GM21367 (cell line): ENCODE data around the gene GPR32.
"Not testable (repeated sequence)": the region's sequence is repeated elsewhere in the genome, so short reads cannot be mapped to it uniquely, and the experiment has no call there.

Source experiments
- ATAC-seq: cut with Tn5 transposase; IDR thresholded peaks from one replicate; pipeline ENCODE4 v1.9.1; 2021; ENCODE audit not compliant: unreplicated experiment

The GPR32 gene

DNA sequence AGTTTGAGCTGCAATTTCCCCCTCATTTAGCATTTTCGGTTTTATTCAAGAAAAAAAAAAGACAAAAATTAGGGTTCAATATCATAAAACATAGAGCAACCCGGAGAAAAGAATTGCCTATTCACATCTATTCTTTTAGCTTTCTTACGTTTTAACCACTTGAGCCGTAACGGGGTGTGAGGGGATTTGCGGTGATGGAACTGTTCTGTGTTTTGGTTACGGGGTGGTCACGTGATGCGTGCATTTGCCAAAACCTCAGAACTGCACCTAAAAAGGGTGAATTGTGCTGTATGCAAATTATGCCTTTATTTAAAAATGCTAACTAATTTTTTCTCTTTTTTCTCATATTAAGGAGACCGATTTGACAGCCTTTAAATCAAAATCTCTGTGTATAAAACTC lies 25.0 kb upstream of the GPR32 start:
- ATAC-seq: no peak

DNA sequence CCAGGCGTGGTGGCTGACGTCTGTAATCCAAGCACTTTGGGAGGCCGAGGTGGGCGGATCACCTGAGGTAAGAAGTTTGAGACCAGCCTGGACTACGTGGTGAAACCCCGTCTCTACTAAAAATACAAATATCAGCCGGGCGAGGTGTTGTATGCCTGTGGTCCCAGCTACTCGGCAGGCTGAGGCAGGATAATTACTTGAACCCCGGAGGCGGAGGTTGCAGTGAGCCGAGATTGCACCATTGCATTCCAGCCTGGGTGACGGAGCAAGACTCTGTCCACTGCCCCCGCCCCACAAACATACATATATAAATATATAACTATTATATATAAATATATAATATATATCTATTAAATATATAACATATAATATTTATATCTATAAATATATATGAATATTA lies 23.1 kb upstream of the GPR32 start:
- not testable (repeated sequence) for ATAC-seq

DNA sequence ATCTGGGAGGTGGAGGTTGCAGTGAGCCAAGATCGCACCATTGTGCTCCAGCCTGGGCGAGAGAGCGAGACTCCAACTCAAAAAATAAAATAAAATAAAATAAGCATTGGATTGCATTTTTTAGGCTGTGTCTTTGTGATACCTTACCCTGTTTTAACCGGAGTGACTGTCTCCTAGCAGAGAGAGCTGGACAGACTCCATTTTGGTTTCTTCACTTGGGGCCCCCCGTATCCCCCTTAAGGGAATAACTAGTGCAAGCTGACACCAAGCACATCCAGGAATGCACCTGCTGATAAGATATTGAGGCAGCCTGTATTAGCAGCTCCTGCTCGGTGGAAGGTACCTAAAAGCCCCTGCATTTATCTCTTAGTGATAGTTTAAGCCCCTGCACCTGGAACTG lies 20.8 kb upstream of the GPR32 start:
- ATAC-seq: no peak

DNA sequence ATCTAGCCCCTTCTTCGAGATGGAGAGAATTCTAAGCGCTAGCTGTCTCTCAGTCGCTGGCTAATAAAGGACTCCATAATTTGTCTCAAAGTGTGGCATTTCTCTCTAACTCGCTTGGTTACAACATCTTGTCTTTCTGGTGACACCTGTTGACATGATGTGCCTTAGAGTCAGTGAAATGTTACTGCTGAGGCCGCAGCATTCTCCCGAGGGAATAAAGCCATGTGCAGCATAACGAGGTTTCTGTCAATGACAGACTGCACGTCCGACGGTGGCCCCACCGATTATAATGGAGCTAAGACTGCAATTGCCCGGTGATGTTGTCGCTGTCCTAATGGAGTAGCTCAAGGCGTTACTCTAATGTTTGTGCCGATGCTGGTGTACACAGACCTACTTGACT lies 20.3 kb upstream of the GPR32 start:
- ATAC-seq: no peak

DNA sequence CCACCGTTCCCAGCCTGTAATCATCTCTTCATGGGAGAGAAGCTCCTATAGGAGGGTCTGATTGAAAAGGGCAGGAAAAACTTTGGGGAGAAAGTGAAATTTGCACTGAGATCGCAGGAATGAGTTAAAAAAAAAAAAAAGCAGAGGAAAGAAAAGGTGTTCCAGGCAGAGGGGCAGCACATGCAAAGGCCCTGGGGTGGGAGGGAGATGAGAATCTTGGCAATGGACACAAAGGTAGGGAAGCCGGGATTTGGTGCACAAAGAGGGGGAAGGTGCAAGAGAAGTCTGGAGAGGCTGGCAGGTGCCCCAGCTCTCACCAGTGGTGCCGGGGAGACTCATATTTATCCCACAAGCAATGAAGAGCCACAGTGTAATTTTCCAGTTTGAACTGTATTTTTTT lies 16.4 kb upstream of the GPR32 start:
- no peak for ATAC-seq

DNA sequence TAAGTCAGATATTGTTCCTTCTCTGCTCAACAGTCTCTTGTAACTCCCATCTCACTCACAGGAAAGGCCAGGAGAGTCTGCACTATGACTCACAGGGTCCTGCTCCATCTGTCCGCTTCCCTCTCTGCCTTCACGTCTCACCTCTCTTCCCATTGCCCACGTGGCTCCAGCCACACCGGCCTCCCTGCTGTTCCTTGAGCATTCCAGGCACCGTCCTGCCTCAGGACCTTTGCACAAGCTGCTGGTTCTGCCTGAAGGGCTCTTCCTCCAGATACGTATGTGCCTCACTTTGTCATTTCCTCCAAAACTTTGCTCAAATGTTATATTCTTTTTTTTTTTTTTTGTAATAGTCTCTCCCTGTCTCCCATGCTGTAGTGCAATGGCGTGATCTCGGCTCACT lies 14.0 kb upstream of the GPR32 start:
- not testable (repeated sequence) for ATAC-seq

DNA sequence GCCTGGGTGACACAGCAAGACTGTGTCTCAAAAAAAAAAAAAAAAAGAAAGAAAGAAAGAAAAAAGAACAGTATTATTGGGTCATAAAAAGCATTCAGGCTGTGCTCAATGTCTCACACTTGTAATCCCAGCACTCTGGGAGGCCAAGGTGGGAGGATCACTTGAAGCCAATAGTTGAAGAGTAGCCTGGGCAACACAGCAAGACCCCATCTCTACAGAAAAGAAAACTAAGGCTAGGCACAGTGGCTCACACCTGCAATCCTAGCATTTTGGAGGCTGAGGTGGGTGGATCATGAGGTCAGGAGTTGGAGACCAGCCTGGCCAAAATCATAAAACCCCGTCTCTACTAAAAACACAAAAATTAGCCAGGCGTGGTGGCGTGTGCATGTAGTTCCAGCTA lies 12.6 kb upstream of the GPR32 start:
- ATAC-seq: not testable (repeated sequence)

DNA sequence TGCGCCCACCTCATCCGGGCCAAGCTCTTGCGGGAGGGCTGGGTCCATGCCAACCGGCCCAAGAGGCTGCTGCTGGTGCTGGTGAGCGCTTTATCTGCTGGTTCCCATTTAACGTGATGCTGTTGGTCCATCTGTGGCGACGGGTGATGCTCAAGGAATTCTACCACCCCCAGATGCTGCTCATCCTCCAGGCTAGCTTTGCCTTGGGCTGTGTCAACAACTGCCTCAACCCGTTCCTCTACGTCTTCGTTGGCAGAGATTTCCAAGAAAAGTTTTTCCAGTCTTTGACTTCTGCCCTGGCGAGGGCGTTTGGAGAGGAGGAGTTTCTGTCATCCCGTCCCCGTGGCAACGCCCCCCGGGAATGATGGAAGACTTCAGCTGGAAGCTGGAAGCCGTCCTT lies 11.2 kb upstream of the GPR32 start:
- not testable (repeated sequence) for ATAC-seq

DNA sequence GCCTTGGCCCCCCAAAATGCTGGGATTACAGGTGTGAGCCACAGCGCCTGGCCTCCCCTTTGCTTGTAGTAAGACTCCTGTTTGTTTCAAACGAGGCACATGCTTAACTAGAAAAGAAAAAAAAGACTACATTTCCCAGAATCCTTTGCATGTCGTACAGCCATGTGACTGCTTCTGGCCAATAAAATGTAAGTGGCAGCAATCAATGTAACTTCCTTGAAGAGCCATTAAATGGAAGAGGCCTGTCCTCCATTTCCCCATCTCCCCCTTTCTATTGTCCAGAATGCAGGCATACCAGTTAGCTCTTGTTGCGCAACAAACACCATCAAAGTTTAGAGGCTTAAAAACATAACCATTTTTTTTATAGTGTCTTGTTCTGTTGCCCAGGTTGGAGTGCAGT lies 10.4 kb upstream of the GPR32 start:
- no peak for ATAC-seq

DNA sequence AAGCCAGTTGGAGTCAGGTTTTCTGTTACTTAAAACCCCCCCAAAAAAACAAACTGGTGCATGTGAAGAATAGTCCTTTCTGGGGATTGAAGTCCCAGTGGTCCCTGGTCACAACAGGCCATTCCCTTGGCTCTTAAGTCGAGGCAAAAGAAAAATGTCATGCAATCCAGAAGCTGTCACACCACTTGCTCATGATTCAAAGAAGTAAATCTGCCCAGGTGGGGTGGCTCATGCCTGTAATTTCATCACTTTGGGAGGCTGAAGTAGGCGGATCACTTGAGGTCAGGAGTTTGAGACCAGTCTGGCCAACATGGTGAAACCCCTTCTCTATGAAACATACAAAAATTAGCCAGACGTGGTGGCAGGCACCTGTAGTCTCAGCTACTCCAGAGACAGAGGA lies 8.8 kb upstream of the GPR32 start:
- not testable (repeated sequence) for ATAC-seq

DNA sequence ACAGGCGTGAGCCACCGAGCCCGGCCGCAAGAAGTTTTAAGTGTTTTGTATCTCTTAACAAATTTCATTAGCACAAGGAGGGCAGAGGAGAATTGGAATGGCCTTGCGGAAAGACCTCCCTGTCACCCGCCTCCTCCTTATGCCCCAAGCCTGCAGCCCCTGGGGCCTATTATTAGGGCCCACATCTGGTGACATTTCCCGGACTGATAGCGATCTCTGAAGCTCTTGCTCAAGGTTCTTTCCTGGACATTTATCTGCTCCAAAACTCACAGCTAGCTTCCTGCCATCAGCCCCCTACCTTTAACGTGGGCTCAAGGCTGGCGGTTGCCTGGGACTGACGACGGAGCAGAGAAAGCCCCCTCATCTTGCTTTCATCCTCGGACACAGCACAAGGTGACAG lies 6.7 kb upstream of the GPR32 start:
- ATAC-seq: not testable (repeated sequence)

DNA sequence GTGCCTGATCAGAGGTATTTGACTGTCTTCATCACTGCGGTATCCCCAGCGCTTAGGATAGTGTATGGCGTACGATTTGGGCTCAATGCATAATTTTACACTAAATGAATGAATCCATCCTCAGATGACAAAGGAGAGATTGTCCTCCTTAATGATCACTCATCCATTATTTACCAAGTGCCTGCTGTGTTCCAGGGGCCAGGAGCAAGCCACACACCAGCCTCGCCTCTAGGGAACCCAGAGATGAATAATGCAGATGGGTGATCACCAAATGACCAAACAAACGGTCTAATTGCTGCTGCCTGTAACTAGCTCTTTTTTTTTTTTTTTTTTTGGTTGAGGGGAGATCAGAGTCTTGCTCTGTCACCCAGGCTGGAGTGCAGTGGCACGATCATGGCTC lies 5.9 kb upstream of the GPR32 start:
- no peak for ATAC-seq

DNA sequence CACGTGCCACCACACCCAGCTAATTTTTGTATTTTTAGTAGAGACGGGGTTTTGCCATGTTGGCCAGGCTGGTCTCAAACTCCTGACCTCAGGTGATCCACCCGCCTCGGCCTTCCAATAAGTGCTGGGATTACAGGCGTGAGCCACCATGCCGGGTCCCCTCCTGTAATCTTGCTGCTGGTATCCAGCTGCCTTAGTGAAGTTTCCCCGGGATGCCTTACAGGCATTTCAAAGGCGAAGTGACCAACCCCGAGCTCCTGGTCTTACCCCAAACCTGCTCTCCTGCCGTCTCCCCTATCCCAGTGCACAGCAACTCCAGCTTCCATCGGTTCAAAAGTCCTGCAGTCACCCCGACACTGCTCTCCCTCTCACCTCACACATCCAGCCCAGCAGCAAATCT lies 3.5 kb upstream of the GPR32 start:
- not testable (repeated sequence) for ATAC-seq

DNA sequence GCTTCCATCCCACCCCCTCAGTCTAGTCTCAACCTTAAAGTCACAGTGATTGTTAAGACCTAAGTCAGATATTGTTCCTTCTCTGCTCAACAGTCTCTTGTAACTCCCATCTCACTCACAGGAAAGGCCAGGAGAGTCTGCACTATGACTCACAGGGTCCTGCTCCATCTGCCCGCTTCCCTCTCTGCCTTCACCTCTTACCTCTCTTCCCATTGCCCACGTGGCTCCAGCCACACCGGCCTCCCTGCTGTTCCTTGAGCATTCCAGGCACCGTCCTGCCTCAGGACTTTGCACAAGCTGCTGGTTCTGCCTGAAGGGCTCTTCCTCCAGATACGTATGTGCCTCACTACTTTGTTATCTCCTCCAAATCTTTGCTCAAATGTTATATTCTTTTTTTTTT lies 3.0 kb upstream of the GPR32 start:
- ATAC-seq: not testable (repeated sequence)

DNA sequence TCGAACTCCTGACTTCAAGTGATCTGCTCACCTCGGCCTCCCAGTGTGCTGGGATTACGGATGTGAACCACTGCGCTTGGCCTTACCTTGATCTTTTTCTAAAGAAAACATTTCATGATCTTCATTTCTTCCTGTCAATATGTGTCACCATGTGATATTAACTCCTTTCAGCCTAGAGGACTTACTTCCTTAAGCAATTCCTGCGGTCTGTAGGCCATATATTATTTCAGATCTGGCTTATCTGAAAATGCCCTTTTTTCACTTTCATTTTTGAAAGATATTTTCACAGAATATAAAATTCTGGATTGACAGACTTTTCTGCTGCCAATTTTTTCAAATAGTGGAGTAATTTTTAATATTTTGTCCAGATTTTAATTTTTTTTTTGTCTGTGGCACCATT lies 2.0 kb upstream of the GPR32 start:
- no peak for ATAC-seq

DNA sequence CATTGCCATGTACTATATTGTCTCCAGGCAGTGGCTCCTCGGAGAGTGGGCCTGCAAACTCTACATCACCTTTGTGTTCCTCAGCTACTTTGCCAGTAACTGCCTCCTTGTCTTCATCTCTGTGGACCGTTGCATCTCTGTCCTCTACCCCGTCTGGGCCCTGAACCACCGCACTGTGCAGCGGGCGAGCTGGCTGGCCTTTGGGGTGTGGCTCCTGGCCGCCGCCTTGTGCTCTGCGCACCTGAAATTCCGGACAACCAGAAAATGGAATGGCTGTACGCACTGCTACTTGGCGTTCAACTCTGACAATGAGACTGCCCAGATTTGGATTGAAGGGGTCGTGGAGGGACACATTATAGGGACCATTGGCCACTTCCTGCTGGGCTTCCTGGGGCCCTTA lies 624 bp downstream of the GPR32 start:
- no peak for ATAC-seq

DNA sequence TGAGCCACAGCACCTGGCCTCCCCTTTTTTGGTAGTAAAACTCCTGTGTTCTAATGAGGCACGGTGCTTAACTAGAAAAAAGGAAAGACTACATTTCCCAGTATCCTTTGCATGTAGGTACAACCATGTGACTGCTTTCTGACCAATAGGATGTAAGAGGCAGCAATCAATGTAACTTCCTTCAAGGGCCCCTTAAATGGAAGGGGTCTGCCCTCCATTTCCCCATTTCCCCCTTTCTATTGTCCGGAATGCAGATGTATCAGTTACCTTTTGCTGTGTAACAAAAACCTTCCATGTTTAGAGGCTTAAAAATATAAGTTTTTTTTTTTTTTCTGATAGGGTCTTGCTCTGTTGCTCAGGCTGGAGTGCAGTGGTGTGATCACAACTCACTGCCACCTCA lies 2.2 kb downstream of the GPR32 start:
- no peak for ATAC-seq

DNA sequence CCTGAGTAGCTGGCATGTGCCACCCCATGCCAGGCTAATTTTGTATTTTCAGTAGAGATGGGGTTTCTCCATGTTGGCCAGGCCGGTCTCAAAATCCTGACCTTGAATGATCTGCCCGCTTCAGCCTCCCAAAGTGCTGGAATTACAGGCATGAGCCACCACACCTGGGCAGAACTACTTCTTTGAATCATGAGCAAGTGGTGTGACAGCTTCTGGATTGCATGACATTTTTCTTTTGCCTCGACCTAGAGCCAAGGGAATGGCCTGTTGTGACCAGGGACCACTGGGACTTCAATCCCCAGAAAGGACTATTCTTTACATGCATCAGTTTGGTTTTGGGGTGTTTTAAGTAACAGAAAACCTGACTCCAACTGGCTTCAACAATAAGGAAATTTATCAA lies 2.6 kb downstream of the GPR32 start:
- ATAC-seq: not testable (repeated sequence)

DNA sequence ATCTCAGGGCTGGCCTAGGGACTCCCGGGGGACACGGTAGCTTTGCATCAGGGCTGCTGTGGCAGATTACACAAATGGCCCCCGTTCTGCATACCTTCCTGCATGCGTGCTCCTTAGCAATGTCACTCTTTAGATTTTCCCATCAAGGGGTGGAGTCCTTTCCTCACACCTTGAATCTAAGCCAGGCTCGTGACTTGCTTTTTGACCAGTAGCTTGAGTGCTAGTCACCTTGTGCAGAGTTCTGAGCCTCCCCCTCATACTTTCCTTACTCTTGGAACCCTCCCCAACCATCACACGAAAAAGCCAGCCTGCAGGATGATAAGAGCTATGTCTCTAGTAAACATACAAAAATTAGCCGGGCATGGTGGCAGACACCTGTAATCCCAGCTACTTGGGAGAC lies 3.2 kb downstream of the GPR32 start:
- ATAC-seq: not testable (repeated sequence)

DNA sequence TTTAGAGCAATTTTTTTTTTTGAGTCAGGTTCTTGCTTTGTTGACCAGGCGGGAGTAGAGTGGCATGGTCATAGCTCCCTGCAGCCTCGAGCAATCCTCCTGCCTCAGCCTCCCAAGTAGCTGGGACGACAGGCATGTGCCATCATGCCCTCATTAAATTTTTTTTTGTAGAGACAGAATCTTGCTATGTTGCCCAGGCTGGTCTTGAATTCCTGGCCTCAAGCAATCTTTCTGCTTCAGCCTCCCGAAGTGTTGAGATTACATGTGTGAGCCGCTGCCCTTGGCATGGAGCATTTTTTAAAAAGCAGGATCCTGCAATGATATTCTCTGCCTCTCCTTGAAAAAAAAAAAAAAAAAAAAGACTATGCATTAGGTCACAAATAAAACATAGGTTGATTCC lies 5.9 kb downstream of the GPR32 start:
- no peak for ATAC-seq

DNA sequence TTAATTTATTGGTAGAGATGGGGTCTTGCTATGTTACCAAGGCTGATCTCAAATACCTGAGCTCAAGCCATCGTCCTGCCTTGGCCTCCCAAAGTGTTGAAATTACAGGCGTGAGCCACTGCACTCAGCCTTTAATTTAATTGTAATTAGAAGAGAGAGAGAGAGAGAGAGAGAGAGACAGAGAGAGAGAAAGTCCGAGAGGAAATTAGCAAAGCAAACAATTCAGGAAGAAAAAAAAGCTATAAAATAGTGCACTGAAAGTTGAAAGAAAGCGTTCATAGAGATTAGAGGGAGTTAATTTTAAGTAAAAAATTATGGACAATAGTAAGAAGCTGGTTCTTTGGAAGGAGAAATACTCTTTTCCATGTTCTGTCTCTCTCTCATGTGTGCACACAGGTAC lies 7.0 kb downstream of the GPR32 start:
- no peak for ATAC-seq

DNA sequence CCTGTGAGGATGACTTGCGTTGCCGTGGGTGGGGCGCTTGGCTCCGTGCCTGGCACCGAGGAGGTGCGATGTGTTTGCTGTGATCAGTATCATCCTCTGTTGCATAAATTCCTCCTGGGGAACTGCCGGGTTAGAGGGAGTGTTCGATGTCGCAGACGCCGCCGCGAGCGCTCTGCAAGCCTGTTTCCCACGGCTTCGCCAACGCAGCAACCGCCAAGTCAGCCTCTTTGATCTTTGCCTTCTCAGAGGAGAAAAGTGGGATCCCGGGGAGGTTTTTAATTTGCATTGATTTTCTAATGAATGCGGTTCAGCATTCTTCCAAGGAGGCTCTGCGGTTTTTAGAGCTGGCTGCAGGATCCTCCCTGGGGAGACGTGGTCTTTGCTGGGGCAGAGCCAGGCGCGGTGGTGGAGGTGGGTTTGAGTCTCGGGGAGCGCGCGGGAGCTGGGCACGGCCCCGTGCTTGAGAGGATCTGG lies 7.6 kb downstream of the GPR32 start:
- ATAC-seq: no peak

DNA sequence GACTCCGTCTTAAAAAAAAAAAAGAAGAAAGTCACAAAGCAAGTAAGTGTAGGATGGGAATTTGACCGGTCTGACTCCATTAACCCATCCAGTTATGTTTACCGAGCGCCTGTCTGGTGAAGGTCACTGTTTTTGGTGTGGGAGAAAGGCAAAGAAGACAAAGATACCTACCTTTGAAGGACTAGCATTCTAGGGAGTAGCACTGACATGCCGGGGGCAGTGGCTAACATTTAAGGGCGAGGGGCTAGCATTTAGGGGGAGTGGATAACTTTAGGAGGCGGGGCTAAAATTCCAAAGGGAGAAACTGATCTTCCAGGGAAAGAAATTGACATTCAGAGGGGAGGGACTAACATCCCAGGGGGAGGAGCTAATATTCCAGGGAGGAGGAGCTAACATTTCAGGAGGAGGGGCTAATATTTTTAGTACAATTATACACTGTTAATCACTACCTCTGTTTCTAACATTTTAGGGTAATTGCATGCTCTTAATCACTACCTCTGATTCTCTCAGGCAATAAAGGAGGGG lies 8.7 kb downstream of the GPR32 start:
- no peak for ATAC-seq
